ENCODE data around the gene INSIG2.

INSIG2 gene

GRCh38 chr2:118054213-118055008 lies 33.9 kb upstream of the INSIG2 start:
- H3K27ac Mint-ChIP-seq, result no peak overlapping the region
- DNase-seq (no peak), ATAC-seq (no peak)
- H3K4me3 Mint-ChIP-seq, result no peak overlapping the region
- H3K27me3 Mint-ChIP-seq, result peaks cover 71% of the 10 kb centered on the region
- peaks cover 7% of the 10 kb centered on the region for H3K4me1 Mint-ChIP-seq
- no peaks in the 10 kb centered on the region for H3K9me3 Mint-ChIP-seq

- Mint-ChIP-seq H3K4me1 (peaks cover 8% of the 10 kb centered on the region), H3K4me3 (no peak overlapping the region)
Observed at GRCh38 chr2:118055512-118056164, 32.6 kb upstream of the INSIG2 start.

GRCh38 chr2:118056165-118056534 lies 32.1 kb upstream of the INSIG2 start:
- Mint-ChIP-seq H3K27ac (no peak overlapping the region), H3K4me3 (no peak overlapping the region), H3K9me3 (no peaks in the 10 kb centered on the region), H3K27me3 (peaks cover 70% of the 10 kb centered on the region), H3K4me1 (peaks cover 8% of the 10 kb centered on the region)
- ATAC-seq (no peak), DNase-seq (no peak)

More at GRCh38 chr2:118055512-118056164, 32.6 kb upstream of the INSIG2 start:
- H3K27ac Mint-ChIP-seq, result no peak overlapping the region
- no peak for ATAC-seq
- peaks cover 71% of the 10 kb centered on the region for H3K27me3 Mint-ChIP-seq
- no peaks in the 10 kb centered on the region for H3K9me3 Mint-ChIP-seq
- no peak for DNase-seq

GRCh38 chr2:118056801-118057200 lies 31.5 kb upstream of the INSIG2 start:
- Mint-ChIP-seq H3K4me1 (peaks cover 8% of the 10 kb centered on the region), H3K27me3 (peaks cover 69% of the 10 kb centered on the region), H3K4me3 (no peak overlapping the region), H3K27ac (no peak overlapping the region), H3K9me3 (no peaks in the 10 kb centered on the region)
- DNase-seq, result no peak
- no peak for ATAC-seq

GRCh38 chr2:118058951-118059350 lies 29.3 kb upstream of the INSIG2 start:
- ATAC-seq, result no peak

GRCh38 chr2:118059919-118060478 lies 28.3 kb upstream of the INSIG2 start:
- ATAC-seq, result peak; percentile 80
- H3K4me1 Mint-ChIP-seq, result peaks cover 8% of the 10 kb centered on the region
- DNase-seq, result peak in 1 of 2 donors; percentile 11
- peaks cover 71% of the 10 kb centered on the region for H3K27me3 Mint-ChIP-seq
- no peak overlapping the region for H3K27ac Mint-ChIP-seq
- H3K4me3 Mint-ChIP-seq, result no peak overlapping the region
- no peaks in the 10 kb centered on the region for H3K9me3 Mint-ChIP-seq

More at GRCh38 chr2:118058951-118059350, 29.3 kb upstream of the INSIG2 start:
- DNase-seq, result no peak
- no peak overlapping the region for H3K4me3 Mint-ChIP-seq
- peaks cover 8% of the 10 kb centered on the region for H3K4me1 Mint-ChIP-seq
- H3K27ac Mint-ChIP-seq, result no peak overlapping the region
- no peaks in the 10 kb centered on the region for H3K9me3 Mint-ChIP-seq
- peaks cover 76% of the 10 kb centered on the region for H3K27me3 Mint-ChIP-seq

- Mint-ChIP-seq H3K27me3 (peaks cover 58% of the 10 kb centered on the region), H3K9me3 (no peaks in the 10 kb centered on the region), H3K4me3 (no peak overlapping the region), H3K4me1 (peaks cover 8% of the 10 kb centered on the region), H3K27ac (no peak overlapping the region)
- ATAC-seq, result peak; percentile 58
- no peak for DNase-seq
Observed at GRCh38 chr2:118061135-118061955, 26.9 kb upstream of the INSIG2 start.

- Mint-ChIP-seq H3K27ac (no peak overlapping the region), H3K9me3 (no peaks in the 10 kb centered on the region)
- DNase-seq, result no peak
Observed at GRCh38 chr2:118062048-118062447, 26.2 kb upstream of the INSIG2 start.

GRCh38 chr2:118062669-118063068 lies 25.6 kb upstream of the INSIG2 start:
- ATAC-seq (no peak), DNase-seq (no peak)
- H3K27me3 Mint-ChIP-seq, result peaks cover 49% of the 10 kb centered on the region
- H3K4me3 Mint-ChIP-seq, result no peak overlapping the region
- H3K9me3 Mint-ChIP-seq, result no peaks in the 10 kb centered on the region
- H3K27ac Mint-ChIP-seq, result no peak overlapping the region
- peaks cover 8% of the 10 kb centered on the region for H3K4me1 Mint-ChIP-seq

More at GRCh38 chr2:118062048-118062447, 26.2 kb upstream of the INSIG2 start:
- peaks cover 8% of the 10 kb centered on the region for H3K4me1 Mint-ChIP-seq
- H3K4me3 Mint-ChIP-seq, result no peak overlapping the region
- peaks cover 56% of the 10 kb centered on the region for H3K27me3 Mint-ChIP-seq
- ATAC-seq, result no peak

- Mint-ChIP-seq H3K4me1 (peaks cover 3% of the 10 kb centered on the region), H3K27ac (no peak overlapping the region), H3K9me3 (no peaks in the 10 kb centered on the region), H3K4me3 (no peak overlapping the region), H3K27me3 (peaks cover 24% of the 10 kb centered on the region)
- ATAC-seq (no peak), DNase-seq (no peak)
Observed at GRCh38 chr2:118065015-118065706, 23.1 kb upstream of the INSIG2 start.

GRCh38 chr2:118065921-118066511 lies 22.3 kb upstream of the INSIG2 start:
- H3K27me3 Mint-ChIP-seq, result peaks cover 17% of the 10 kb centered on the region
- H3K4me1 Mint-ChIP-seq, result no peaks in the 10 kb centered on the region
- DNase-seq, result no peak
- no peak overlapping the region for H3K27ac Mint-ChIP-seq
- no peaks in the 10 kb centered on the region for H3K9me3 Mint-ChIP-seq
- no peak overlapping the region for H3K4me3 Mint-ChIP-seq
- ATAC-seq, result peak; percentile 77

GRCh38 chr2:118077636-118078247 lies 10.5 kb upstream of the INSIG2 start:
- H3K27ac Mint-ChIP-seq, result no peak overlapping the region
- no peak for DNase-seq
- ATAC-seq, result no peak
- no peak overlapping the region for H3K4me3 Mint-ChIP-seq
- H3K27me3 Mint-ChIP-seq, result peaks cover 11% of the 10 kb centered on the region
- no peaks in the 10 kb centered on the region for H3K9me3 Mint-ChIP-seq
- H3K4me1 Mint-ChIP-seq, result no peaks in the 10 kb centered on the region

- no peak for ATAC-seq
- H3K27ac Mint-ChIP-seq, result no peak overlapping the region
- no peak overlapping the region for H3K4me3 Mint-ChIP-seq
Observed at GRCh38 chr2:118078734-118079133, 9.5 kb upstream of the INSIG2 start.

GRCh38 chr2:118084491-118085089 lies 3.7 kb upstream of the INSIG2 start:
- Mint-ChIP-seq H3K4me1 (no peaks in the 10 kb centered on the region), H3K4me3 (no peak overlapping the region), H3K27me3 (no peaks in the 10 kb centered on the region), H3K27ac (no peak overlapping the region), H3K9me3 (no peaks in the 10 kb centered on the region)
- ATAC-seq (no peak), DNase-seq (no peak)

More at GRCh38 chr2:118078734-118079133, 9.5 kb upstream of the INSIG2 start:
- peaks cover 11% of the 10 kb centered on the region for H3K27me3 Mint-ChIP-seq
- no peaks in the 10 kb centered on the region for H3K9me3 Mint-ChIP-seq
- H3K4me1 Mint-ChIP-seq, result no peaks in the 10 kb centered on the region
- DNase-seq, result no peak

Data from stimulated activated naive CD8-positive, alpha-beta T cell treated with anti-CD3 and anti-CD28 coated beads, Interleukin-15, amount 100 ng/mL, for 72 hours (primary cell).